ENCODE data around the gene MYZAP.

GRCh38 chr15:57609805-57610529, 18.3 kb downstream of the MYZAP start:
- no peak for TF ChIP-seq CTCF (conservative IDR thresholded peaks at IDR 0.05; ENCODE audit: low read depth, low read length)
- TF ChIP-seq EZH2 (IDR thresholded peaks at IDR 0.05; ENCODE audit: borderline replicate concordance, low read depth, low read length, poor library complexity, severe bottlenecking) = no peak
